Endothelial cell of umbilical vein (primary cell): ENCODE data around the gene IRF8.

Source experiments
- EZH2 ChIP-seq: IDR thresholded peaks from 2 replicates; pipeline ENCODE4 v1.6.1; 2012; ENCODE audit warnings: borderline replicate concordance, low read depth, mild to moderate bottlenecking, moderate library complexity, low read length, inconsistent platforms; ENCODE audit not compliant: severe bottlenecking
- MYC ChIP-seq: IDR thresholded peaks from one replicate; pipeline ENCODE4 v1.6.1; 2011; ENCODE audit warnings: mild to moderate bottlenecking, low read depth, low read length
- POLR2A ChIP-seq: IDR thresholded peaks from 2 replicates; pipeline ENCODE4 v1.6.1; 2012; ENCODE audit warnings: low read depth, mild to moderate bottlenecking, control low read depth, low read length
- POLR2AphosphoS5 ChIP-seq: IDR thresholded peaks from 2 replicates; pipeline ENCODE4 v1.6.1; 2012; ENCODE audit warnings: low read depth, mild to moderate bottlenecking, control low read depth, low read length, moderate library complexity; ENCODE audit not compliant: insufficient read depth
- TF ChIP-seq, protein P1 (sequence below), 2 donors: IDR thresholded peaks; 1 replicate in 1 of 2; 2 replicates in 1 of 2; pipeline ENCODE4 v1.5.1; 2011; ENCODE audit warnings: low read length in 2 of 2, mild to moderate bottlenecking in 2 of 2, moderate library complexity in 2 of 2, control low read depth in 1 of 2, inconsistent platforms in 1 of 2, low read depth in 1 of 2; ENCODE audit not compliant: insufficient read depth in 1 of 2; ENCODE audit errors: extremely low read depth in 1 of 2
- TF ChIP-seq, protein P2 (sequence below): IDR thresholded peaks from 2 replicates; pipeline ENCODE4 v1.6.1; 2011; ENCODE audit not compliant: insufficient read depth, insufficient read length

DNA sequence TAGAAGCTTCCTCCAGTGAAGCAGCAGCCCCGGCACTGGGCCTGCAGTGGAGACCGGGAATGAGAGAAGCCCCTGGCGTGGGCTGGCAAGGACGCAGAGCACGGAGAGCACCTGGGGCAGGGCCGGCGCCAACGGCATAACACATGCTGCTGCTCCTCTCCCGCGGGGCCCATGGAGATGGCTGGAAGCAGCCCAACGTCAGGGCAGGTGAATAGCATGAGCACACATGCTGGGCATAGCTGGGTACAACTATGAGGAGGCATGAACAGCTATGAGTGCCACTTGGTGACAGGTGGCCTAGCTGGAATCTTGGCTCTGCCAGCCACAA, 46.4 kb downstream of the IRF8 start:
- TF ChIP-seq, protein P1, sequence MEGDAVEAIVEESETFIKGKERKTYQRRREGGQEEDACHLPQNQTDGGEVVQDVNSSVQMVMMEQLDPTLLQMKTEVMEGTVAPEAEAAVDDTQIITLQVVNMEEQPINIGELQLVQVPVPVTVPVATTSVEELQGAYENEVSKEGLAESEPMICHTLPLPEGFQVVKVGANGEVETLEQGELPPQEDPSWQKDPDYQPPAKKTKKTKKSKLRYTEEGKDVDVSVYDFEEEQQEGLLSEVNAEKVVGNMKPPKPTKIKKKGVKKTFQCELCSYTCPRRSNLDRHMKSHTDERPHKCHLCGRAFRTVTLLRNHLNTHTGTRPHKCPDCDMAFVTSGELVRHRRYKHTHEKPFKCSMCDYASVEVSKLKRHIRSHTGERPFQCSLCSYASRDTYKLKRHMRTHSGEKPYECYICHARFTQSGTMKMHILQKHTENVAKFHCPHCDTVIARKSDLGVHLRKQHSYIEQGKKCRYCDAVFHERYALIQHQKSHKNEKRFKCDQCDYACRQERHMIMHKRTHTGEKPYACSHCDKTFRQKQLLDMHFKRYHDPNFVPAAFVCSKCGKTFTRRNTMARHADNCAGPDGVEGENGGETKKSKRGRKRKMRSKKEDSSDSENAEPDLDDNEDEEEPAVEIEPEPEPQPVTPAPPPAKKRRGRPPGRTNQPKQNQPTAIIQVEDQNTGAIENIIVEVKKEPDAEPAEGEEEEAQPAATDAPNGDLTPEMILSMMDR (IDR thresholded peaks at IDR 0.05; ENCODE audit: extremely low read depth in 1 of 2, insufficient read depth in 1 of 2, low read depth in 1 of 2, low read length in 2 of 2): no peak
- TF ChIP-seq POLR2AphosphoS5 (no peak), EZH2 (no peak), POLR2A (no peak), MYC (no peak)
- TF ChIP-seq, protein P2, sequence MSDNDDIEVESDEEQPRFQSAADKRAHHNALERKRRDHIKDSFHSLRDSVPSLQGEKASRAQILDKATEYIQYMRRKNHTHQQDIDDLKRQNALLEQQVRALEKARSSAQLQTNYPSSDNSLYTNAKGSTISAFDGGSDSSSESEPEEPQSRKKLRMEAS: no peak
